ENCODE measurements around the gene SSB. TPM values are rescaled to one million over a fixed set of nuclear protein-coding genes. Genes with fewer than 3 reads are reported as not detected.
"Not testable (repeated sequence)": the region's sequence is repeated elsewhere in the genome, so short reads cannot be mapped to it uniquely, and the experiment has no call there.

Gene SSB
- total RNA-seq, 1 experiment from 2014 or later = 113 TPM

- ChIA-PET CTCF (interaction anchor here (1.0 to 1.5 kb wide), 4 partner anchors 10 to 367 kb away, joined by 3 to 4 read pairs (median 3); no protein-coding TSS in a partner anchor), POLR2A (interaction anchor here (0.6 to 2.5 kb wide), 5 partner anchors 9 to 218 kb away, joined by 3 to 29 read pairs (median 5); partner anchors contain the start of genes SSB and UBR3)
- peak overlapping the region; percentile 40 for H3K27ac Mint-ChIP-seq (ENCODE audit: low read depth, unreplicated experiment)
- no peak for DNase-seq (ENCODE audit: unreplicated experiment)
- no peaks in the 10 kb centered on the region for H3K9me3 Mint-ChIP-seq (ENCODE audit: unreplicated experiment)
- H3K4me3 Mint-ChIP-seq (ENCODE audit: unreplicated experiment) = no peak overlapping the region
- intact Hi-C loops (cut with micrococcal nuclease) = no loop called here
- H3K27me3 Mint-ChIP-seq (ENCODE audit: insufficient read depth, unreplicated experiment) = no peaks in the 10 kb centered on the region
- peaks cover 27% of the 10 kb centered on the region for H3K4me1 Mint-ChIP-seq (ENCODE audit: insufficient read depth, unreplicated experiment)
- H3K36me3 Mint-ChIP-seq (ENCODE audit: insufficient read depth, unreplicated experiment) = peaks cover 79% of the 10 kb centered on the region
- no TSS peak for BruUV-seq (replicated peaks)
- no peak for TF ChIP-seq CTCF (IDR thresholded peaks at IDR 0.05; ENCODE audit: unreplicated experiment)
Observed at GRCh38 chr2:169818241-169818640, 19.6 kb downstream of the SSB start.

GRCh38 chr2:169819106-169819505 lies 20.4 kb downstream of the SSB start:
- peaks cover 77% of the 10 kb centered on the region for H3K36me3 Mint-ChIP-seq (ENCODE audit: insufficient read depth, unreplicated experiment)
- no peak overlapping the region for H3K4me3 Mint-ChIP-seq (ENCODE audit: unreplicated experiment)
- intact Hi-C loops (cut with micrococcal nuclease) = no loop called here
- ChIA-PET POLR2A (interaction anchor here (0.6 to 2.5 kb wide), 10 partner anchors 9 to 246 kb away, joined by 3 to 29 read pairs (median 4); partner anchors contain the start of genes SSB and UBR3), CTCF (interaction anchor here (0.6 to 1.5 kb wide), 4 partner anchors 9 to 368 kb away, joined by 3 to 4 read pairs (median 3); no protein-coding TSS in a partner anchor)
- no peaks in the 10 kb centered on the region for H3K27me3 Mint-ChIP-seq (ENCODE audit: insufficient read depth, unreplicated experiment)
- no TSS peak for BruUV-seq (replicated peaks)
- no peaks in the 10 kb centered on the region for H3K9me3 Mint-ChIP-seq (ENCODE audit: unreplicated experiment)
- peak; percentile 48 for DNase-seq (ENCODE audit: unreplicated experiment)
- no peak for TF ChIP-seq CTCF (IDR thresholded peaks at IDR 0.05; ENCODE audit: unreplicated experiment)
- H3K4me1 Mint-ChIP-seq (ENCODE audit: insufficient read depth, unreplicated experiment) = peaks cover 36% of the 10 kb centered on the region
- peak overlapping the region; percentile 83 for H3K27ac Mint-ChIP-seq (ENCODE audit: low read depth, unreplicated experiment)

- DNase-seq (ENCODE audit: unreplicated experiment) = peak; percentile 71
- H3K36me3 Mint-ChIP-seq (ENCODE audit: insufficient read depth, unreplicated experiment) = peaks cover 67% of the 10 kb centered on the region
- H3K27me3 Mint-ChIP-seq (ENCODE audit: insufficient read depth, unreplicated experiment); intact Hi-C loops (cut with micrococcal nuclease); H3K9me3 Mint-ChIP-seq (ENCODE audit: unreplicated experiment); BruUV-seq (replicated peaks): not testable (repeated sequence)
- H3K4me3 Mint-ChIP-seq (ENCODE audit: unreplicated experiment) = peak overlapping the region; percentile 51
- POLR2A ChIA-PET = interaction anchor here (0.6 to 2.5 kb wide), 5 partner anchors 8 to 358 kb away, joined by 3 to 29 read pairs (median 3); partner anchors contain the start of genes SSB and UBR3
- CTCF ChIA-PET = interaction anchor here (0.7 kb wide), 1 partner anchor 109 kb away, joined by 3 read pairs; no protein-coding TSS in a partner anchor
- H3K4me1 Mint-ChIP-seq (ENCODE audit: insufficient read depth, unreplicated experiment) = peaks cover 36% of the 10 kb centered on the region
- H3K27ac Mint-ChIP-seq (ENCODE audit: low read depth, unreplicated experiment) = peak overlapping the region; percentile 83
Observed at GRCh38 chr2:169820101-169820500, 21.4 kb downstream of the SSB start.

- Mint-ChIP-seq H3K4me1 (ENCODE audit: insufficient read depth, unreplicated experiment) (peaks cover 36% of the 10 kb centered on the region), H3K27ac (ENCODE audit: low read depth, unreplicated experiment) (no peak overlapping the region), H3K27me3 (ENCODE audit: insufficient read depth, unreplicated experiment) (no peaks in the 10 kb centered on the region), H3K9me3 (ENCODE audit: unreplicated experiment) (no peaks in the 10 kb centered on the region), H3K36me3 (ENCODE audit: insufficient read depth, unreplicated experiment) (peaks cover 59% of the 10 kb centered on the region), H3K4me3 (ENCODE audit: unreplicated experiment) (no peak overlapping the region)
- CTCF ChIA-PET = interaction anchor here (1.2 kb wide), 1 partner anchor 110 kb away, joined by 4 read pairs; no protein-coding TSS in a partner anchor
- POLR2A ChIA-PET = interaction anchor here (0.7 to 1.9 kb wide), 3 partner anchors 14 to 63 kb away, joined by 3 to 7 read pairs (median 3); no protein-coding TSS in a partner anchor
- BruUV-seq (replicated peaks) = no TSS peak
- intact Hi-C loops (cut with micrococcal nuclease) = no loop called here
- DNase-seq (ENCODE audit: unreplicated experiment) = no peak
- no peak for TF ChIP-seq CTCF (IDR thresholded peaks at IDR 0.05; ENCODE audit: unreplicated experiment)
Observed at GRCh38 chr2:169822036-169822435, 23.4 kb downstream of the SSB start.

Measured in MCF 10A (cell line).